Activated naive CD8-positive, alpha-beta T cell (primary cell): ENCODE results near the gene SPIB.
A peak's percentile ranks its signal among the peaks of the same experiment; 100 is the strongest.

Experiments
- H3K27ac Mint-ChIP-seq: one replicate; pipeline ENCODE4 v1.8.0; 2021; ENCODE audit warnings: mixed read lengths
- H3K27me3 Mint-ChIP-seq: one replicate; pipeline ENCODE4 v1.8.0; 2021; ENCODE audit warnings: mixed read lengths
- H3K36me3 Mint-ChIP-seq: one replicate; pipeline ENCODE4 v1.8.0; 2021; ENCODE audit warnings: mixed read lengths
- H3K4me1 Mint-ChIP-seq: one replicate; pipeline ENCODE4 v1.8.0; 2021; ENCODE audit warnings: low read depth, mixed read lengths
- H3K4me3 Mint-ChIP-seq: one replicate; pipeline ENCODE4 v1.8.0; 2021; ENCODE audit warnings: mild to moderate bottlenecking, mixed read lengths
- H3K9me3 Mint-ChIP-seq: one replicate; pipeline ENCODE4 v1.8.0; 2021; ENCODE audit warnings: low read depth, mixed read lengths

Gene SPIB

GRCh38 chr19:50418176-50419021 lies at the start of gene SPIB:
SPIB (plus strand) TSS chr19:50418938; CDS start chr19:50418963, 25 bp downstream.
- Mint-ChIP-seq H3K9me3 (peaks cover 2% of the 10 kb centered on the region), H3K27ac (no peak within 1 kb of the TSS), H3K36me3 (peaks cover 2% of the 10 kb centered on the region), H3K4me3 (no peak within 1 kb of the TSS), H3K27me3 (peaks cover 17% of the 10 kb centered on the region), H3K4me1 (peaks cover 12% of the 10 kb centered on the region)

GRCh38 chr19:50371914-50372475 lies 46.7 kb upstream of the SPIB start:
- H3K27ac Mint-ChIP-seq, result no peak overlapping the region
- H3K36me3 Mint-ChIP-seq, result no peaks in the 10 kb centered on the region
- no peak overlapping the region for H3K4me3 Mint-ChIP-seq

GRCh38 chr19:50376166-50377050 lies 42.3 kb upstream of the SPIB start, which contains the start of gene NR1H2:
NR1H2 (plus strand) TSS chr19:50376457; CDS start chr19:50377606, 1,149 bp downstream.
- peaks cover 22% of the 10 kb centered on the region for H3K4me1 Mint-ChIP-seq
- peak within 1 kb of the TSS; percentile 100 for H3K4me3 Mint-ChIP-seq
- H3K36me3 Mint-ChIP-seq, result peaks cover 4% of the 10 kb centered on the region
- H3K27me3 Mint-ChIP-seq, result no peaks in the 10 kb centered on the region
- H3K9me3 Mint-ChIP-seq, result no peaks in the 10 kb centered on the region
- H3K27ac Mint-ChIP-seq, result peak within 1 kb of the TSS; percentile 100

More at GRCh38 chr19:50371914-50372475, 46.7 kb upstream of the SPIB start:
- no peaks in the 10 kb centered on the region for H3K9me3 Mint-ChIP-seq
- H3K4me1 Mint-ChIP-seq, result peaks cover 28% of the 10 kb centered on the region
- no peaks in the 10 kb centered on the region for H3K27me3 Mint-ChIP-seq

- Mint-ChIP-seq H3K27me3 (no peaks in the 10 kb centered on the region), H3K4me1 (peaks cover 22% of the 10 kb centered on the region), H3K27ac (peak overlapping the region; percentile 19), H3K9me3 (no peaks in the 10 kb centered on the region), H3K4me3 (peak overlapping the region; percentile 69), H3K36me3 (peaks cover 4% of the 10 kb centered on the region)
These were observed 41.7 kb upstream of the SPIB start for GRCh38 chr19:50377051-50377461.

- Mint-ChIP-seq H3K4me3 (no peak overlapping the region), H3K36me3 (peaks cover 4% of the 10 kb centered on the region), H3K27ac (no peak overlapping the region), H3K27me3 (no peaks in the 10 kb centered on the region), H3K4me1 (peaks cover 22% of the 10 kb centered on the region), H3K9me3 (no peaks in the 10 kb centered on the region)
These were observed 41.2 kb upstream of the SPIB start for GRCh38 chr19:50377517-50377916.

GRCh38 chr19:50378169-50378862 lies 40.4 kb upstream of the SPIB start:
- Mint-ChIP-seq H3K36me3 (peaks cover 4% of the 10 kb centered on the region), H3K27me3 (no peaks in the 10 kb centered on the region), H3K4me1 (peaks cover 24% of the 10 kb centered on the region), H3K4me3 (no peak overlapping the region), H3K27ac (no peak overlapping the region), H3K9me3 (no peaks in the 10 kb centered on the region)

- Mint-ChIP-seq H3K9me3 (no peaks in the 10 kb centered on the region), H3K36me3 (peaks cover 4% of the 10 kb centered on the region), H3K27ac (no peak overlapping the region), H3K4me3 (no peak overlapping the region), H3K27me3 (no peaks in the 10 kb centered on the region), H3K4me1 (peaks cover 30% of the 10 kb centered on the region)
These were observed 39.9 kb upstream of the SPIB start for GRCh38 chr19:50378863-50379236.

- Mint-ChIP-seq H3K9me3 (no peaks in the 10 kb centered on the region), H3K27me3 (no peaks in the 10 kb centered on the region), H3K36me3 (peaks cover 4% of the 10 kb centered on the region), H3K4me3 (no peak overlapping the region), H3K27ac (no peak overlapping the region), H3K4me1 (peaks cover 31% of the 10 kb centered on the region)
These were observed 39.1 kb upstream of the SPIB start for GRCh38 chr19:50379602-50380001.

- no peak overlapping the region for H3K27ac Mint-ChIP-seq
- peaks cover 36% of the 10 kb centered on the region for H3K4me1 Mint-ChIP-seq
- peaks cover 8% of the 10 kb centered on the region for H3K36me3 Mint-ChIP-seq
- no peaks in the 10 kb centered on the region for H3K9me3 Mint-ChIP-seq
- no peak overlapping the region for H3K4me3 Mint-ChIP-seq
- no peaks in the 10 kb centered on the region for H3K27me3 Mint-ChIP-seq
These were observed 38.6 kb upstream of the SPIB start for GRCh38 chr19:50380137-50380536.

- peak overlapping the region; percentile 16 for H3K27ac Mint-ChIP-seq
- peaks cover 37% of the 10 kb centered on the region for H3K4me1 Mint-ChIP-seq
- no peaks in the 10 kb centered on the region for H3K9me3 Mint-ChIP-seq
- H3K4me3 Mint-ChIP-seq, result no peak overlapping the region
- peaks cover 8% of the 10 kb centered on the region for H3K36me3 Mint-ChIP-seq
- H3K27me3 Mint-ChIP-seq, result no peaks in the 10 kb centered on the region
These were observed 38.0 kb upstream of the SPIB start for GRCh38 chr19:50380751-50381151.

- H3K4me3 Mint-ChIP-seq, result no peak overlapping the region
These were observed 36.6 kb upstream of the SPIB start for GRCh38 chr19:50381881-50382729.

GRCh38 chr19:50383001-50383851 lies 35.5 kb upstream of the SPIB start:
- peaks cover 12% of the 10 kb centered on the region for H3K36me3 Mint-ChIP-seq
- no peaks in the 10 kb centered on the region for H3K9me3 Mint-ChIP-seq
- peak overlapping the region; percentile 98 for H3K27ac Mint-ChIP-seq
- H3K27me3 Mint-ChIP-seq, result no peaks in the 10 kb centered on the region
- peak overlapping the region; percentile 99 for H3K4me3 Mint-ChIP-seq
- peaks cover 33% of the 10 kb centered on the region for H3K4me1 Mint-ChIP-seq

More at GRCh38 chr19:50381881-50382729, 36.6 kb upstream of the SPIB start:
- peaks cover 8% of the 10 kb centered on the region for H3K36me3 Mint-ChIP-seq
- no peaks in the 10 kb centered on the region for H3K27me3 Mint-ChIP-seq
- no peaks in the 10 kb centered on the region for H3K9me3 Mint-ChIP-seq
- H3K27ac Mint-ChIP-seq, result no peak overlapping the region
- H3K4me1 Mint-ChIP-seq, result peaks cover 33% of the 10 kb centered on the region
